Left ventricle myocardium inferior (tissue), 1 donor: ENCODE data around the gene LEFTY1. TPM values are rescaled to one million over a fixed set of nuclear protein-coding genes. Genes with fewer than 3 reads are reported as not detected.

ENCODE experiments used
- DNase-seq: peaks from one replicate; pipeline ENCODE4 v3.0.0-alpha.2; 2020
- H3K27ac ChIP-seq: fragments of 200-600 bp; replicated peaks from 2 replicates; pipeline ENCODE4 v1.8.0; 2021
- H3K27me3 ChIP-seq: fragments of 200-600 bp; 2 replicates; pipeline ENCODE4 v1.8.0; 2021; ENCODE audit warnings: low read depth
- H3K36me3 ChIP-seq: fragments of 200-600 bp; 2 replicates; pipeline ENCODE4 v1.8.0; 2021
- H3K4me1 ChIP-seq: fragments of 200-600 bp; 2 replicates; pipeline ENCODE4 v1.8.0; 2021
- H3K4me3 ChIP-seq: fragments of 200-600 bp; 2 replicates; pipeline ENCODE4 v1.8.0; 2021; ENCODE audit warnings: mild to moderate bottlenecking, moderate library complexity
- H3K9me3 ChIP-seq: fragments of 200-600 bp; replicated peaks from 2 replicates; pipeline ENCODE4 v1.8.0; 2021
- intact Hi-C: fragments of 100-400 bp; cut with micrococcal nuclease; formaldehyde crosslinking; loops from one replicate; pipeline ENCODE4 v1.11.0; 2022
- total RNA-seq: library from RNA; stranded (reverse); fragmentation: NEBNext Ultra II Directional; extraction: Animal tissue kit (Norgen Biotek cat#: 25700); gene quantifications from one replicate; pipeline ENCODE4 v1.2.1, GENCODE V29; 2021
- TF ChIP-seq, protein P1 (sequence below): fragments of 200-600 bp; IDR thresholded peaks from 2 replicates; pipeline ENCODE4 v1.8.0; 2021; ENCODE audit warnings: antibody characterized with exemption, mild to moderate bottlenecking, borderline replicate concordance
- donor health status: DM: no; HTN: yes; CAD: no; lungs with severe emphysema.

The LEFTY1 gene
- total RNA-seq, 1 donor from 2014 or later = 0.55 TPM

- peaks cover 47% of the 10 kb centered on the region for H3K36me3 ChIP-seq
Observed at GRCh38 chr1:225876900-225877510, 11.9 kb downstream of the LEFTY1 start.

GRCh38 chr1:225875044-225875815 lies 13.7 kb downstream of the LEFTY1 start:
- peaks cover 65% of the 10 kb centered on the region for H3K36me3 ChIP-seq
- no peak overlapping the region for H3K27ac ChIP-seq
- no peak for DNase-seq
- no peaks in the 10 kb centered on the region for H3K27me3 ChIP-seq
- no peak overlapping the region for H3K4me3 ChIP-seq
- no peaks in the 10 kb centered on the region for H3K9me3 ChIP-seq
- peaks cover 41% of the 10 kb centered on the region for H3K4me1 ChIP-seq
- intact Hi-C loops = no loop called here
- TF ChIP-seq, protein P1, sequence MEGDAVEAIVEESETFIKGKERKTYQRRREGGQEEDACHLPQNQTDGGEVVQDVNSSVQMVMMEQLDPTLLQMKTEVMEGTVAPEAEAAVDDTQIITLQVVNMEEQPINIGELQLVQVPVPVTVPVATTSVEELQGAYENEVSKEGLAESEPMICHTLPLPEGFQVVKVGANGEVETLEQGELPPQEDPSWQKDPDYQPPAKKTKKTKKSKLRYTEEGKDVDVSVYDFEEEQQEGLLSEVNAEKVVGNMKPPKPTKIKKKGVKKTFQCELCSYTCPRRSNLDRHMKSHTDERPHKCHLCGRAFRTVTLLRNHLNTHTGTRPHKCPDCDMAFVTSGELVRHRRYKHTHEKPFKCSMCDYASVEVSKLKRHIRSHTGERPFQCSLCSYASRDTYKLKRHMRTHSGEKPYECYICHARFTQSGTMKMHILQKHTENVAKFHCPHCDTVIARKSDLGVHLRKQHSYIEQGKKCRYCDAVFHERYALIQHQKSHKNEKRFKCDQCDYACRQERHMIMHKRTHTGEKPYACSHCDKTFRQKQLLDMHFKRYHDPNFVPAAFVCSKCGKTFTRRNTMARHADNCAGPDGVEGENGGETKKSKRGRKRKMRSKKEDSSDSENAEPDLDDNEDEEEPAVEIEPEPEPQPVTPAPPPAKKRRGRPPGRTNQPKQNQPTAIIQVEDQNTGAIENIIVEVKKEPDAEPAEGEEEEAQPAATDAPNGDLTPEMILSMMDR = no peak

More at GRCh38 chr1:225876900-225877510, 11.9 kb downstream of the LEFTY1 start:
- Histone ChIP-seq H3K27me3 (no peaks in the 10 kb centered on the region), H3K9me3 (no peaks in the 10 kb centered on the region), H3K4me1 (peaks cover 59% of the 10 kb centered on the region), H3K4me3 (peak overlapping the region; percentile 1), H3K27ac (peak overlapping the region; percentile 94)
- DNase-seq = no peak
- TF ChIP-seq, protein P1 = no peak
- intact Hi-C loops = no loop called here

- no peak overlapping the region for H3K27ac ChIP-seq
- DNase-seq = no peak
Observed at GRCh38 chr1:225874431-225874830, 14.5 kb downstream of the LEFTY1 start.

DNA sequence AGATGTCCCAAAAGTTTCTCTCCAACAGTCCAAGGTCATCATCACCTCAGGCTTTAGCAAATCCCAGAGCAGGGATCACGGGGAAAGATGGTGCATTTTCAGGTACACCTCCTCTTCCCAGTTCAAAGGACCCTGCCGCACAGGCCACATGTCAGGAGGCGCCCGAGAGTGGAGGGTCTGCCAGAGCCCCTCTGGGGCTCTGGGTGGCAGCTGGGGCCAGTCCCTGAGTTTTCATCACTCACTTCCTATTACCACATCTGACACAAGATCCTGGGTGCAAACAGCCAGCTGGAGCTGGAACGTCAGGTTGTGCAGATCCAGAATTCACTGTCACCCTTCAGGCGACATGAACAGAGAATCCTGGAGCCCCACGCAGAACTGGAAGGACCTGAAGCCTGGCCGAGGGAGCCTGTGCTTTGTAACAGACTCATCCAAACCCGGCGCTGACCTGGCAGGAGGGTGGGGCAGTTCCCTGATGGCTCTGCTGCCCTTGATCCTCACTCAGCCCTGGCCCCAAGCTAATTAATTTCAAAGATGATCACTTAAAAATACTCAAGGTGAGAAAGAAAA lies 15.6 kb downstream of the LEFTY1 start:
- no peak overlapping the region for H3K27ac ChIP-seq
- no peak overlapping the region for H3K4me3 ChIP-seq
- DNase-seq = no peak
- H3K36me3 ChIP-seq = peaks cover 81% of the 10 kb centered on the region
- intact Hi-C loops = no loop called here
- no peaks in the 10 kb centered on the region for H3K9me3 ChIP-seq
- TF ChIP-seq, protein P1 = no peak
- peaks cover 32% of the 10 kb centered on the region for H3K4me1 ChIP-seq
- H3K27me3 ChIP-seq = no peaks in the 10 kb centered on the region

More at GRCh38 chr1:225874431-225874830, 14.5 kb downstream of the LEFTY1 start:
- TF ChIP-seq, protein P1 = no peak
- H3K27me3 ChIP-seq = no peaks in the 10 kb centered on the region
- peaks cover 72% of the 10 kb centered on the region for H3K36me3 ChIP-seq
- peaks cover 34% of the 10 kb centered on the region for H3K4me1 ChIP-seq
- H3K4me3 ChIP-seq = no peak overlapping the region
- H3K9me3 ChIP-seq = no peaks in the 10 kb centered on the region
- intact Hi-C loops = no loop called here

- H3K27ac ChIP-seq = no peak overlapping the region
- H3K4me1 ChIP-seq = peaks cover 18% of the 10 kb centered on the region
- no peak overlapping the region for H3K4me3 ChIP-seq
- intact Hi-C loops = no loop called here
- no peaks in the 10 kb centered on the region for H3K9me3 ChIP-seq
- TF ChIP-seq, protein P1 = no peak
- DNase-seq = no peak
- H3K27me3 ChIP-seq = no peaks in the 10 kb centered on the region
- H3K36me3 ChIP-seq = peaks cover 94% of the 10 kb centered on the region
Observed at GRCh38 chr1:225872075-225872430, 16.9 kb downstream of the LEFTY1 start.
